HepG2 (cell line): ENCODE results near the gene FBXO2. TPM values are rescaled to one million over a fixed set of nuclear protein-coding genes. Genes with fewer than 3 reads are reported as not detected.

ENCODE experiments used
- AGO1 ChIP-seq: fragments of 200-400 bp; formaldehyde crosslinking; IDR thresholded peaks from 2 replicates; pipeline ENCODE4 v1.6.1; 2017; ENCODE audit warnings: mild to moderate bottlenecking, low read depth, low read length, moderate library complexity; ENCODE audit not compliant: poor library complexity, severe bottlenecking
- ARID2 ChIP-seq: sonication (generic); formaldehyde crosslinking; IDR thresholded peaks from 2 replicates; pipeline ENCODE4 v1.8.1; 2022; ENCODE audit warnings: mild to moderate bottlenecking, missing genetic modification reagents, borderline replicate concordance
- ELK4 ChIP-seq: sonication (generic); formaldehyde crosslinking; IDR thresholded peaks from 2 replicates; pipeline ENCODE4 v1.9.0; 2021; ENCODE audit warnings: missing genetic modification reagents, borderline replicate concordance
- ETV6 ChIP-seq: sonication (generic); formaldehyde crosslinking; conservative IDR thresholded peaks from 2 replicates; pipeline ENCODE4 v1.4.0; 2020; ENCODE audit warnings: missing genetic modification reagents
- GATAD2A ChIP-seq: IDR thresholded peaks from 2 replicates; pipeline ENCODE4 v1.6.1; 2016
- KDM4B ChIP-seq: sonication (generic); formaldehyde crosslinking; IDR thresholded peaks from 2 replicates; pipeline ENCODE4 v1.4.0; 2020; ENCODE audit warnings: missing genetic modification reagents
- MTA1 ChIP-seq: sonication (generic); formaldehyde crosslinking; IDR thresholded peaks from 2 replicates; pipeline ENCODE4 v1.4.0; 2020; ENCODE audit warnings: missing genetic modification reagents, mild to moderate bottlenecking, borderline replicate concordance
- NRL ChIP-seq: sonication (generic); formaldehyde crosslinking; IDR thresholded peaks from 2 replicates; pipeline ENCODE4 v1.5.0; 2020; ENCODE audit warnings: missing genetic modification reagents, mild to moderate bottlenecking, moderate library complexity, borderline replicate concordance
- PAX8 ChIP-seq: sonication (generic); formaldehyde crosslinking; IDR thresholded peaks from 2 replicates; pipeline ENCODE4 v1.8.0; 2022; ENCODE audit warnings: mild to moderate bottlenecking, missing genetic modification reagents, borderline replicate concordance
- SOX5 ChIP-seq: IDR thresholded peaks from 2 replicates; pipeline ENCODE4 v1.6.1; 2016; ENCODE audit warnings: borderline replicate concordance
- THAP11 ChIP-seq: IDR thresholded peaks from 2 replicates; pipeline ENCODE4 v1.6.1; 2016; ENCODE audit warnings: missing biosample characterization, missing genetic modification reagents
- ZFAT ChIP-seq: sonication (generic); formaldehyde crosslinking; conservative IDR thresholded peaks from 2 replicates; pipeline ENCODE4 v1.8.1; 2023; ENCODE audit warnings: missing genetic modification reagents, inconsistent platforms
- ZFP36L1 ChIP-seq: sonication (generic); formaldehyde crosslinking; IDR thresholded peaks from 2 replicates; pipeline ENCODE4 v1.8.0; 2022; ENCODE audit warnings: mild to moderate bottlenecking, missing genetic modification reagents, moderate library complexity
- ZNF232 ChIP-seq: sonication (generic); formaldehyde crosslinking; IDR thresholded peaks from 2 replicates; pipeline ENCODE4 v1.4.0; 2020; ENCODE audit warnings: missing genetic modification reagents, borderline replicate concordance
- ZNF253 ChIP-seq: sonication (generic); formaldehyde crosslinking; IDR thresholded peaks from 2 replicates; pipeline ENCODE4 v1.8.0; 2022; ENCODE audit warnings: mild to moderate bottlenecking, missing genetic modification reagents, borderline replicate concordance
- ZNF432 ChIP-seq: sonication (generic); formaldehyde crosslinking; IDR thresholded peaks from 2 replicates; pipeline ENCODE4 v1.5.0; 2020; ENCODE audit warnings: missing genetic modification reagents, mild to moderate bottlenecking, borderline replicate concordance
- ZNF441 ChIP-seq: sonication (generic); formaldehyde crosslinking; IDR thresholded peaks from 2 replicates; pipeline ENCODE4 v1.7.0; 2021; ENCODE audit warnings: missing genetic modification reagents, borderline replicate concordance
- ZNF512 ChIP-seq: sonication (generic); formaldehyde crosslinking; IDR thresholded peaks from 2 replicates; pipeline ENCODE4 v1.4.0; 2020; ENCODE audit warnings: mild to moderate bottlenecking, missing genetic modification reagents
- polyA plus RNA-seq, 8 experiments: library from polyadenylated mRNA; depleted of rRNA in 3 of 8; stranded (reverse) in 7 of 8; unstranded in 1 of 8; fragments of >200 nt; fragmentation: Illumina TruSeq in 4 of 8; extraction: Trizol in 4 of 8; gene quantifications; 2 replicates each; pipeline versions ENCODE4 v1.2.1 to v1.2.3, GENCODE V29; 2011 to 2016; ENCODE audit warnings: low read depth in 4 of 8, missing spikeins in 1 of 8, mixed read lengths in 1 of 8; ENCODE audit not compliant: insufficient read depth in 1 of 8
- total RNA-seq, 5 experiments: library from RNA; depleted of rRNA; stranded (reverse); fragments of >200 nt; fragmentation: Illumina TruSeq; extraction: Trizol; gene quantifications; 2 replicates each; pipeline ENCODE4 v1.2.3, GENCODE V29; 2016; ENCODE audit warnings: low read depth in 1 of 5
- TF ChIP-seq, protein P1 (sequence below): sonication (generic); formaldehyde crosslinking; IDR thresholded peaks from 2 replicates; pipeline ENCODE4 v1.4.0; 2020; ENCODE audit warnings: missing genetic modification reagents
- TF ChIP-seq, protein P2 (sequence below): sonication (generic); formaldehyde crosslinking; IDR thresholded peaks from 2 replicates; pipeline ENCODE4 v1.4.0; 2020; ENCODE audit warnings: missing genetic modification reagents
- TF ChIP-seq, protein P3 (sequence below): sonication (generic); formaldehyde crosslinking; IDR thresholded peaks from 2 replicates; pipeline ENCODE4 v1.8.1; 2023; ENCODE audit warnings: missing genetic modification reagents, inconsistent platforms, borderline replicate concordance

FBXO2 gene
- total and polyA plus RNA-seq, 2 of the 13 experiments (the other 11 are each of a cell fraction or from before 2014, with no cell fraction given), result 79.3 to 112 TPM

DNA sequence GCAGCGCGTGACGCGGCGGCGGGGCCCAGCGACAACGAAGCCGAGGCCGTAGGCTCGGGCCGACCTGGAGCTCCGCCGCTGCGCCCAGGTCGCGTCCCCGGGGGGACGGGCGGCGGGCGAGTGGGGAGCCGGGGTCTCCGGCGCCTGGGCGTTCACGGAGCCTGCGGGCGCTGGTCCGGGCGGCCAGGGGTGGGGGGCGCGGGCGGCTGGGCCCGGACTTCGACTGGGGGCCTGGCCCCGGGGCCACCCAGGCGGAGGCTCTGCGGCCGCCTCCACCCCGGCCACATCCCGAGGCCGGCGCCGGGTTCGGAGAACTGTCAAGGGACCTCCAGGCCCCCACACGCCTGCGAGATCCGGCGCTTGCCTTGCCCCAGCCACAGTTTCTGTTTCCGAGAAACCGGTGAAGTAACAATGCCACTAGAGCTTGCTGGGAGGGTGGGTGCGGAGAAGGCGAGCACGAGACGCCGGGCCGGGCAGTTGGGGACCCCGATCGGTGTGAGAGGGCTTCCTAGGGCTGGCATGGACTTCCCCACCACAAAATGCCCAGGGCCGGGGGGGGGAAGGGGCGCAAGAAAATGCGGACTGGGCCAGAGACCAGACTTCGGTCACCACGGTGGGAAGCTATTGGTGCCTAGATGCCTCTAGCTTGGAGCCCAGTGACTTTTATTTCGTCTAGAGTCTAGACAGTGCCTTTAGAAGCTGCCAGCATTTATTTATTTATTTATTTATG is 10.3 kb upstream of the FBXO2 start (continued):
- no peak for TF ChIP-seq NRL
- TF ChIP-seq, protein P1, sequence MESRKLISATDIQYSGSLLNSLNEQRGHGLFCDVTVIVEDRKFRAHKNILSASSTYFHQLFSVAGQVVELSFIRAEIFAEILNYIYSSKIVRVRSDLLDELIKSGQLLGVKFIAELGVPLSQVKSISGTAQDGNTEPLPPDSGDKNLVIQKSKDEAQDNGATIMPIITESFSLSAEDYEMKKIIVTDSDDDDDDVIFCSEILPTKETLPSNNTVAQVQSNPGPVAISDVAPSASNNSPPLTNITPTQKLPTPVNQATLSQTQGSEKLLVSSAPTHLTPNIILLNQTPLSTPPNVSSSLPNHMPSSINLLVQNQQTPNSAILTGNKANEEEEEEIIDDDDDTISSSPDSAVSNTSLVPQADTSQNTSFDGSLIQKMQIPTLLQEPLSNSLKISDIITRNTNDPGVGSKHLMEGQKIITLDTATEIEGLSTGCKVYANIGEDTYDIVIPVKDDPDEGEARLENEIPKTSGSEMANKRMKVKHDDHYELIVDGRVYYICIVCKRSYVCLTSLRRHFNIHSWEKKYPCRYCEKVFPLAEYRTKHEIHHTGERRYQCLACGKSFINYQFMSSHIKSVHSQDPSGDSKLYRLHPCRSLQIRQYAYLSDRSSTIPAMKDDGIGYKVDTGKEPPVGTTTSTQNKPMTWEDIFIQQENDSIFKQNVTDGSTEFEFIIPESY (CRISPR knock-in tag), result no peak
- TF ChIP-seq THAP11 (CRISPR knock-in tag), result 0 out of 2 replicates have a peak, but pooled peaks have one; percentile 5
- TF ChIP-seq AGO1, result no peak
- no peak for TF ChIP-seq ZNF441 (CRISPR knock-in tag)
- 0 out of 2 replicates have a peak, but pooled peaks have one; percentile 13 for TF ChIP-seq MTA1 (CRISPR knock-in tag)
- no peak for TF ChIP-seq ELK4 (CRISPR knock-in tag)
- TF ChIP-seq ZNF232 (CRISPR knock-in tag), result no peak
- no peak for TF ChIP-seq ZNF253 (CRISPR knock-in tag)
- TF ChIP-seq ZNF432 (CRISPR knock-in tag), result no peak
- TF ChIP-seq ZFP36L1 (CRISPR knock-in tag), result no peak
- TF ChIP-seq GATAD2A (CRISPR knock-in tag), result no peak
- TF ChIP-seq ARID2 (CRISPR knock-in tag), result no peak
- no peak for TF ChIP-seq ZFAT (CRISPR knock-in tag)
- TF ChIP-seq ETV6, result no peak
- TF ChIP-seq, protein P2, sequence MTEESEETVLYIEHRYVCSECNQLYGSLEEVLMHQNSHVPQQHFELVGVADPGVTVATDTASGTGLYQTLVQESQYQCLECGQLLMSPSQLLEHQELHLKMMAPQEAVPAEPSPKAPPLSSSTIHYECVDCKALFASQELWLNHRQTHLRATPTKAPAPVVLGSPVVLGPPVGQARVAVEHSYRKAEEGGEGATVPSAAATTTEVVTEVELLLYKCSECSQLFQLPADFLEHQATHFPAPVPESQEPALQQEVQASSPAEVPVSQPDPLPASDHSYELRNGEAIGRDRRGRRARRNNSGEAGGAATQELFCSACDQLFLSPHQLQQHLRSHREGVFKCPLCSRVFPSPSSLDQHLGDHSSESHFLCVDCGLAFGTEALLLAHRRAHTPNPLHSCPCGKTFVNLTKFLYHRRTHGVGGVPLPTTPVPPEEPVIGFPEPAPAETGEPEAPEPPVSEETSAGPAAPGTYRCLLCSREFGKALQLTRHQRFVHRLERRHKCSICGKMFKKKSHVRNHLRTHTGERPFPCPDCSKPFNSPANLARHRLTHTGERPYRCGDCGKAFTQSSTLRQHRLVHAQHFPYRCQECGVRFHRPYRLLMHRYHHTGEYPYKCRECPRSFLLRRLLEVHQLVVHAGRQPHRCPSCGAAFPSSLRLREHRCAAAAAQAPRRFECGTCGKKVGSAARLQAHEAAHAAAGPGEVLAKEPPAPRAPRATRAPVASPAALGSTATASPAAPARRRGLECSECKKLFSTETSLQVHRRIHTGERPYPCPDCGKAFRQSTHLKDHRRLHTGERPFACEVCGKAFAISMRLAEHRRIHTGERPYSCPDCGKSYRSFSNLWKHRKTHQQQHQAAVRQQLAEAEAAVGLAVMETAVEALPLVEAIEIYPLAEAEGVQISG (CRISPR knock-in tag), result no peak
- TF ChIP-seq KDM4B, result no peak
- no peak for TF ChIP-seq ZNF512 (CRISPR knock-in tag)
- TF ChIP-seq, protein P3, sequence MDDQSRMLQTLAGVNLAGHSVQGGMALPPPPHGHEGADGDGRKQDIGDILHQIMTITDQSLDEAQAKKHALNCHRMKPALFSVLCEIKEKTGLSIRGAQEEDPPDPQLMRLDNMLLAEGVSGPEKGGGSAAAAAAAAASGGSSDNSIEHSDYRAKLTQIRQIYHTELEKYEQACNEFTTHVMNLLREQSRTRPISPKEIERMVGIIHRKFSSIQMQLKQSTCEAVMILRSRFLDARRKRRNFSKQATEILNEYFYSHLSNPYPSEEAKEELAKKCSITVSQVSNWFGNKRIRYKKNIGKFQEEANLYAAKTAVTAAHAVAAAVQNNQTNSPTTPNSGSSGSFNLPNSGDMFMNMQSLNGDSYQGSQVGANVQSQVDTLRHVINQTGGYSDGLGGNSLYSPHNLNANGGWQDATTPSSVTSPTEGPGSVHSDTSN (CRISPR knock-in tag), result no peak
- TF ChIP-seq PAX8 (CRISPR knock-in tag), result no peak
- no peak for TF ChIP-seq SOX5 (CRISPR knock-in tag)
